Sigmoid colon (tissue), 7 donors: ENCODE results near the gene ZNF786. TPM values are rescaled to one million over a fixed set of nuclear protein-coding genes. Genes with fewer than 3 reads are reported as not detected.
"Not testable (repeated sequence)": the region's sequence is repeated elsewhere in the genome, so short reads cannot be mapped to it uniquely, and the experiment has no call there.

Experiments used
- DNase-seq: peaks from one replicate; pipeline ENCODE4 v3.0.0-alpha.2; 2019
- H3K27ac ChIP-seq, 4 donors: fragments of 200-600 bp; sonication (generic); one replicate each; pipeline ENCODE4 v1.5.1; 2016 to 2019; ENCODE audit warnings: mild to moderate bottlenecking in 1 of 4
- H3K27me3 ChIP-seq, 3 donors: fragments of 200-600 bp; sonication (generic); one replicate each; pipeline ENCODE4 v1.5.1; 2019; ENCODE audit warnings: mild to moderate bottlenecking in 1 of 3
- H3K36me3 ChIP-seq, 4 donors: fragments of 200-600 bp; sonication (generic); one replicate each; pipeline ENCODE4 v1.5.1; 2016 to 2019
- H3K4me1 ChIP-seq, 4 donors: fragments of 200-600 bp; sonication (generic); one replicate each; pipeline ENCODE4 v1.5.1; 2017 to 2019
- H3K4me3 ChIP-seq, 4 donors: fragments of 200-600 bp; sonication (generic); one replicate each; pipeline ENCODE4 v1.5.1; 2017 to 2019; ENCODE audit warnings: mild to moderate bottlenecking in 2 of 4, moderate library complexity in 1 of 4
- H3K9me3 ChIP-seq, 4 donors: fragments of 200-600 bp in 3 of 4; sonication (generic) in 3 of 4; one replicate each; pipeline versions ENCODE4 v1.5.1 to v1.6.1; 2013 to 2019
- CTCF ChIP-seq, 4 experiments: fragments of 450-650 bp in 3 of 4; fragments of 200-600 bp in 1 of 4; IDR thresholded peaks; one replicate each; pipeline ENCODE4 v1.5.1; 2016 to 2019; ENCODE audit warnings: antibody characterized with exemption in 4 of 4, mild to moderate bottlenecking in 3 of 4, moderate library complexity in 2 of 4
- EP300 ChIP-seq, 4 donors: sonication (generic); formaldehyde crosslinking; IDR thresholded peaks; one replicate each; pipeline ENCODE4 v1.6.1; 2017; ENCODE audit warnings: antibody characterized with exemption in 4 of 4
- POLR2A ChIP-seq, 2 donors: fragments of 450-650 bp; IDR thresholded peaks; one replicate each; pipeline ENCODE4 v1.6.1; 2016; ENCODE audit warnings: antibody characterized with exemption in 2 of 2, mild to moderate bottlenecking in 2 of 2, moderate library complexity in 2 of 2
- POLR2AphosphoS5 ChIP-seq, 4 donors: sonication (generic); formaldehyde crosslinking; IDR thresholded peaks; one replicate each; pipeline ENCODE4 v1.6.1; 2017; ENCODE audit warnings: antibody characterized with exemption in 4 of 4
- WGBS, 2 donors: extraction: QIAGEN DNeasy Blood & Tissue Kit; methylation state at CpG; one replicate each; pipeline ENCODE4 v1.1.7; 2013; 5-methylcytosine and 5-hydroxymethylcytosine counted together
- intact Hi-C: fragments of 100-400 bp; cut with DNase I; formaldehyde crosslinking; loops from one replicate; pipeline ENCODE4 v1.15.1; 2023
- polyA plus RNA-seq, 3 donors: library from polyadenylated mRNA; stranded (reverse); fragments of 200-250 nt; gene quantifications; one replicate each; pipeline ENCODE4 v1.2.3, GENCODE V29; 2013
- total RNA-seq, 4 donors: library from RNA; depleted of rRNA; stranded (reverse); fragments of >200 nt; gene quantifications; one replicate each; pipeline ENCODE4 v1.1.0, GENCODE V29; 2016
- donor health status: healthy with polysubstance abuse.
- donor health status: Bipolar disorder and iron deficiency.
- donor health status: healthy.

Gene ZNF786
- total and polyA plus RNA-seq, 7 donors = 0.60 to 6.9 (median 3.8) TPM

- H3K4me1 ChIP-seq = no peaks in the 10 kb centered on the region
- H3K36me3 ChIP-seq = no peaks in the 10 kb centered on the region
- WGBS, 2 donors = 91 to 97% methylated on average over 8 of the region's 8 CpGs
- H3K27me3 ChIP-seq = no peaks in the 10 kb centered on the region
- DNase-seq = no peak
- H3K27ac ChIP-seq = no peak overlapping the region
- H3K9me3 ChIP-seq = no peaks in the 10 kb centered on the region
- intact Hi-C loops = no loop called here
- TF ChIP-seq CTCF (IDR thresholded peaks at IDR 0.05) = no peak
- H3K4me3 ChIP-seq = no peak overlapping the region
These were observed 46.6 kb downstream of the ZNF786 start for GRCh38 chr7:149043936-149044335.

DNA sequence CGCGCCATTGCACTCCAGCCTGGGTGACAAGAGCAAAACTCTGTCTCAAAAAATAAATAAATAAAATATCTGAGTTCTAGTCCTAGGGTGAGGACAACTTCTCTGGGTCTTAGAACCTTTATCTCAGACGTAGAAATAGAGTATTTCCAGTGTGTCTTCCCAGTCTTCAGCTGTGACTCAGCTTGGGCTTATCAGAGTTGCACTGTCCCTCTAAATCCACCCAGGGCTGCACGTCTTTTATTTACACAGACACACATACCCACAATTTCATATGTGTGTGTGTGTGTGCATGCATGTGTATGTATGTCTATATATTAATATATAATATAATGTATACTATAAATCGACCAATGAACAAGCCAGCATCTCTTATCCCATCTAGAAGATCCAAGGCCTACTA is 49.2 kb downstream of the ZNF786 start:
- no peak for DNase-seq
- no peak overlapping the region for H3K4me3 ChIP-seq
- 76 to 92% methylated on average over 5 of the region's 5 CpGs for WGBS, 2 donors
- intact Hi-C loops = no loop called here
- H3K9me3 ChIP-seq = no peaks in the 10 kb centered on the region
- H3K27me3 ChIP-seq = no peaks in the 10 kb centered on the region
- H3K36me3 ChIP-seq = no peaks in the 10 kb centered on the region
- H3K4me1 ChIP-seq = no peaks in the 10 kb centered on the region
- no peak overlapping the region for H3K27ac ChIP-seq
- TF ChIP-seq EP300 (IDR thresholded peaks at IDR 0.05) (no peak), POLR2AphosphoS5 (IDR thresholded peaks at IDR 0.05) (no peak), CTCF (IDR thresholded peaks at IDR 0.05) (no peak), POLR2A (IDR thresholded peaks at IDR 0.05) (no peak)

DNA sequence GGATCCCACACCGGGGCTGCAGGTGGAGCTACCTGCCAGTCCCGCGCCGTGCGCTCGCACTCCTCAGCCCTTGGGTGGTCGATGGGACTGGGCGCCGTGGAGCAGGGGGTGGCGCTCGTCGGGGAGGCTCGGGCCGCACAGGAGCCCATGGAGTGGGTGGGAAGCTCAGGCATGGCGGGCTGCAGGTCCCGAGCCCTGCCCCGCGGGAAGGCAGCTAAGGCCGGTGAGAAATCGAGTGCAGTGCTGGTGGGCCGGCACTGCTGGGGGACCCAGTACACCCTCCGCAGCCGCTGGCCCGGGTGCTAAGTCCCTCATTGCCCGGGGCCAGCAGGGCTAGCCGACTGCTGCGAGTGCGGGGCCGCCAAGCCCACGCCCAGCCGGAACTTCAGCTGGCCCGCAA is 51.9 kb downstream of the ZNF786 start:
- H3K4me3 ChIP-seq, H3K27me3 ChIP-seq, H3K27ac ChIP-seq, intact Hi-C loops, DNase-seq, H3K4me1 ChIP-seq, H3K9me3 ChIP-seq, H3K36me3 ChIP-seq: not testable (repeated sequence)
- 93 to 95% methylated on average over 32 of the region's 32 CpGs for WGBS, 2 donors

DNA sequence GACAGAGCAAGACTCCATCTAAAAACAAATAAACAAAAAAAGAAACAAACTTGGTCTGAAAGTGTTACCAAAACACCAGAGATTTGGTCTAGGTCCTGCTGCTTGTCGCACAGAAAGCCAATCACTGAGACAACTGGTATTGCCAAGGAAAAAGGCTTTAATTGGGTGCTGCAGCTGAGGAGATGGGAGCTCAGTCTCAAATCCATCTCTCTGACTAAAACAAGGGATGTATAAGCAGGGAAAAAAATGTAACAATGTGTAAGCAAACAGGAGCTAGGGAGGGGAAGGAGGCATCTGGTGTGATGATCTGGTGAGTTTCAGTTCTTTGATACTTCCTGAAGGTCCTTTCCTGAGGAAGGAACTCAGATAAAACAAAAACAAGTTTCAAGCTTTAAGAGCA is 53.8 kb downstream of the ZNF786 start:
- Histone ChIP-seq H3K4me1 (no peaks in the 10 kb centered on the region), H3K27ac (no peak overlapping the region), H3K27me3 (no peaks in the 10 kb centered on the region), H3K4me3 (no peak overlapping the region), H3K9me3 (no peaks in the 10 kb centered on the region), H3K36me3 (no peaks in the 10 kb centered on the region)
- intact Hi-C loops = no loop called here
- TF ChIP-seq EP300 (IDR thresholded peaks at IDR 0.05) (no peak), CTCF (IDR thresholded peaks at IDR 0.05) (no peak), POLR2AphosphoS5 (IDR thresholded peaks at IDR 0.05) (no peak), POLR2A (IDR thresholded peaks at IDR 0.05) (no peak)
- WGBS, 2 donors = 99 to 100% methylated on average over 1 of the region's 1 CpG
- DNase-seq = no peak

DNA sequence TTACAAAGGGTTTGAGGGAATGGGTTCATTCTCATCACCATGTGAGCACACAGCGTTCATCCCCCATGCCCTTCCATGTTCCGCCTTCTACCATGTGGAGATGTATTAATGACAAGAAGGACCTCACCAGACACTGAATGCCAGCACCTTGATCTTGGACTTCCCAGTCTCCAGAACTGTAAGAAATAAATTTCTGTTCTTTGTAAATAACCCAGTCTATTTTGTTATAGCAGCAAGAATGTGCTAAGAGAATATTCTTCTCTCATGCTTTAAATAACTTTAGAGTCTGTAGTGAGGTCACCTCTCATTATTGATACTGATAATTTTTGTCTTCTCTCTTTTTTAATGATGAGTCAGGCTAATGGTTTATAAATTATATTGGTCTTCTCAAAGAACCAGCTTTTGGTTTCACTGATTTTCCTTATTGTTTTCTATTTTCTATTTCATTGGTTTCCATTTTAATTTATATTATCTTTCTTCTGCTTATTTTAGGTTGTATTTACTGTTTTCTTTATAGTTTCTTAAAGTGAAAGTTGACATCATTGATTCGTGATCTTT is 59.1 kb downstream of the ZNF786 start:
- no peak for DNase-seq
- no peaks in the 10 kb centered on the region for H3K36me3 ChIP-seq
- no peaks in the 10 kb centered on the region for H3K9me3 ChIP-seq
- H3K27me3 ChIP-seq = no peaks in the 10 kb centered on the region
- 88 to 96% methylated on average over 3 of the region's 3 CpGs for WGBS, 2 donors
- no peak for TF ChIP-seq POLR2A (IDR thresholded peaks at IDR 0.05)
- no peak for TF ChIP-seq EP300 (IDR thresholded peaks at IDR 0.05)
- TF ChIP-seq POLR2AphosphoS5 (IDR thresholded peaks at IDR 0.05) = no peak
- no peak for TF ChIP-seq CTCF (IDR thresholded peaks at IDR 0.05)
- intact Hi-C loops = no loop called here
- H3K27ac ChIP-seq = no peak overlapping the region
- no peak overlapping the region for H3K4me3 ChIP-seq
- H3K4me1 ChIP-seq = peaks cover 0 to 22% (median 20%) of the 10 kb centered on the region in 4 donors

DNA sequence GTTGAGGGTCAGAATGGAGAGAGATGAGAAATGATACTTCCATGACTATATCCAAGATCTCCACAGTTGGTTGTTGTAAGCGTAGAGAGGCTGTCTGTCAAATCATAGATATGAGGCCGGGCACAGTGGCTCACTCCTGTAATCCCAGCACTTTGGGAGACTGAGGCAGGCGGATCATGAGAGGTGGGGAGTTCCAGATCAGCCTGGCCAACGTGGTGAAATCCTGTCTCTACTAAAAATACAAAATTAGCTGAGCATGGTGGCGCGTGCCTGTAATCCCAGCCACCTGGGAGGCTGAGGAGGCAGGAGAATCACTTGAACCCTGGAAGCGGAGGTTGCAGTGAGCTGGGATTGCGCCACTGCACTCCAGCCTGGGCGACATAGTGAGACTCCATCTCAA is 60.1 kb downstream of the ZNF786 start:
- Histone ChIP-seq H3K4me1 (peaks cover 0 to 28% (median 23%) of the 10 kb centered on the region in 4 donors), H3K27ac (peak overlapping the region in 1 of 4 donors; percentile 95)
- WGBS, 2 donors = 85 to 96% methylated on average over 9 of the region's 9 CpGs
- DNase-seq, H3K27me3 ChIP-seq, H3K4me3 ChIP-seq, H3K36me3 ChIP-seq, intact Hi-C loops, H3K9me3 ChIP-seq: not testable (repeated sequence)
